SJCRH30 (cell line): ENCODE results near the gene AP4M1. TPM values are rescaled to one million over a fixed set of nuclear protein-coding genes. Genes with fewer than 3 reads are reported as not detected.

ENCODE experiments used
- DNase-seq, 2 experiments: peaks; one replicate each; pipeline ENCODE4 v3.0.0-alpha.2; 2015 to 2020
- H3K27ac ChIP-seq: fragments of 250-450 bp; sonication (Bioruptor Pico); 2 replicates; pipeline ENCODE4 v1.5.1; 2020; ENCODE audit warnings: mild to moderate bottlenecking, moderate library complexity
- H3K27me3 ChIP-seq: fragments of 250-450 bp; sonication (Bioruptor Pico); 2 replicates; pipeline ENCODE4 v1.5.1; 2020; ENCODE audit warnings: mild to moderate bottlenecking, moderate library complexity
- H3K36me3 ChIP-seq: fragments of 250-450 bp; sonication (Bioruptor Pico); 2 replicates; pipeline ENCODE4 v1.5.1; 2020; ENCODE audit warnings: mild to moderate bottlenecking, moderate library complexity
- H3K4me1 ChIP-seq: fragments of 250-450 bp; sonication (Bioruptor Pico); 2 replicates; pipeline ENCODE4 v1.5.1; 2020; ENCODE audit warnings: mild to moderate bottlenecking, moderate library complexity
- H3K4me3 ChIP-seq: fragments of 250-450 bp; sonication (Bioruptor Pico); 2 replicates; pipeline ENCODE4 v1.5.1; 2020; ENCODE audit warnings: mild to moderate bottlenecking, moderate library complexity
- H3K9me3 ChIP-seq: fragments of 250-450 bp; sonication (Bioruptor Pico); replicated peaks from 2 replicates; pipeline ENCODE4 v1.5.1; 2020; ENCODE audit warnings: mild to moderate bottlenecking, moderate library complexity
- total RNA-seq: library from RNA; depleted of rRNA; stranded (reverse); fragments of >200 nt; shearing (Covaris generic); gene quantifications from 2 replicates; pipeline ENCODE4 v1.2.3, GENCODE V29; 2014

Gene AP4M1
- total RNA-seq, 1 experiment from 2014 or later = 13.9 TPM

- H3K9me3 ChIP-seq = no peaks in the 10 kb centered on the region
- H3K4me3 ChIP-seq = peak within 1 kb of the TSS; percentile 76
- H3K27me3 ChIP-seq = no peaks in the 10 kb centered on the region
- no peaks in the 10 kb centered on the region for H3K4me1 ChIP-seq
- peak; percentile 100 for DNase-seq
- no peaks in the 10 kb centered on the region for H3K36me3 ChIP-seq
- peak within 1 kb of the TSS; percentile 30 for H3K27ac ChIP-seq
Measured at GRCh38 chr7:100148559-100149328, 47.3 kb downstream of the AP4M1 start, which contains the start of gene LAMTOR4. Gene LAMTOR4 (plus strand): TSS chr7:100148918. CDS start chr7:100148973, 55 bp downstream.

- Histone ChIP-seq H3K4me1 (no peaks in the 10 kb centered on the region; the same call in 1 of the 2 replicates), H3K9me3 (no peaks in the 10 kb centered on the region), H3K36me3 (peaks cover 11% of the 10 kb centered on the region), H3K4me3 (no peak overlapping the region), H3K27ac (no peak overlapping the region), H3K27me3 (no peaks in the 10 kb centered on the region)
- DNase-seq = no peak
Measured at GRCh38 chr7:100152404-100152803, 51.0 kb downstream of the AP4M1 start.

GRCh38 chr7:100152937-100153666 lies 51.7 kb downstream of the AP4M1 start:
- Histone ChIP-seq H3K27me3 (no peaks in the 10 kb centered on the region), H3K4me3 (no peak overlapping the region), H3K27ac (no peak overlapping the region), H3K36me3 (peaks cover 11% of the 10 kb centered on the region), H3K9me3 (no peaks in the 10 kb centered on the region), H3K4me1 (peaks cover 3% of the 10 kb centered on the region; the same call in 1 of the 2 replicates)
- no peak for DNase-seq

- peaks cover 3% of the 10 kb centered on the region; the same call in 1 of the 2 replicates for H3K4me1 ChIP-seq
- no peak for DNase-seq
- no peak overlapping the region for H3K27ac ChIP-seq
Measured at GRCh38 chr7:100153708-100154535, 52.5 kb downstream of the AP4M1 start.

GRCh38 chr7:100154651-100155491 lies 53.4 kb downstream of the AP4M1 start:
- H3K4me1 ChIP-seq = peaks cover 3% of the 10 kb centered on the region; the same call in 1 of the 2 replicates
- H3K36me3 ChIP-seq = peaks cover 11% of the 10 kb centered on the region
- no peak overlapping the region for H3K4me3 ChIP-seq
- no peaks in the 10 kb centered on the region for H3K27me3 ChIP-seq
- no peak for DNase-seq
- no peaks in the 10 kb centered on the region for H3K9me3 ChIP-seq
- H3K27ac ChIP-seq = no peak overlapping the region

More at GRCh38 chr7:100153708-100154535, 52.5 kb downstream of the AP4M1 start:
- Histone ChIP-seq H3K9me3 (no peaks in the 10 kb centered on the region), H3K36me3 (peaks cover 11% of the 10 kb centered on the region), H3K4me3 (no peak overlapping the region), H3K27me3 (no peaks in the 10 kb centered on the region)

GRCh38 chr7:100155553-100156317 lies 54.3 kb downstream of the AP4M1 start:
- no peaks in the 10 kb centered on the region for H3K9me3 ChIP-seq
- no peak for DNase-seq
- no peak overlapping the region for H3K27ac ChIP-seq
- H3K27me3 ChIP-seq = no peaks in the 10 kb centered on the region
- H3K4me1 ChIP-seq = peaks cover 3% of the 10 kb centered on the region; the same call in 1 of the 2 replicates
- H3K4me3 ChIP-seq = no peak overlapping the region
- H3K36me3 ChIP-seq = peaks cover 11% of the 10 kb centered on the region

- H3K27me3 ChIP-seq = no peaks in the 10 kb centered on the region
- no peaks in the 10 kb centered on the region for H3K9me3 ChIP-seq
- H3K4me3 ChIP-seq = no peak overlapping the region
- H3K27ac ChIP-seq = no peak overlapping the region
- H3K4me1 ChIP-seq = peaks cover 3% of the 10 kb centered on the region; the same call in 1 of the 2 replicates
- H3K36me3 ChIP-seq = peaks cover 11% of the 10 kb centered on the region
- no peak for DNase-seq
Measured at GRCh38 chr7:100156331-100157068, 55.1 kb downstream of the AP4M1 start.

GRCh38 chr7:100157069-100157333 lies 55.6 kb downstream of the AP4M1 start:
- Histone ChIP-seq H3K4me3 (no peak overlapping the region), H3K4me1 (peaks cover 3% of the 10 kb centered on the region; the same call in 1 of the 2 replicates), H3K27ac (no peak overlapping the region), H3K9me3 (no peaks in the 10 kb centered on the region), H3K27me3 (no peaks in the 10 kb centered on the region), H3K36me3 (peaks cover 11% of the 10 kb centered on the region)
- DNase-seq = no peak

GRCh38 chr7:100157334-100158228 lies 56.1 kb downstream of the AP4M1 start:
- DNase-seq = peak in 1 of 2 experiments; percentile 36
- peak overlapping the region; percentile 53; the same call in 1 of the 2 replicates for H3K27ac ChIP-seq
- H3K4me1 ChIP-seq = peaks cover 3% of the 10 kb centered on the region; the same call in 1 of the 2 replicates
- peak overlapping the region; percentile 100 for H3K4me3 ChIP-seq
- peaks cover 11% of the 10 kb centered on the region for H3K36me3 ChIP-seq
- no peaks in the 10 kb centered on the region for H3K27me3 ChIP-seq
- no peaks in the 10 kb centered on the region for H3K9me3 ChIP-seq
